Naive thymus-derived CD8-positive, alpha-beta T cell (primary cell): ENCODE measurements around the gene KCNN3. TPM values are rescaled to one million over a fixed set of nuclear protein-coding genes. Genes with fewer than 3 reads are reported as not detected.

Source experiments
- ATAC-seq, 2 donors: fragments of 150-1000 bp; cut with Tn5 transposase in 1 of 2; sonication (Bioruptor Pico), chemical (Tn5 transposase) in 1 of 2; 1 replicate in 1 of 2; 2 replicates in 1 of 2; pipeline ENCODE4 v1.10.0; 2021; ENCODE audit warnings: mild to moderate bottlenecking in 2 of 2, moderate library complexity in 2 of 2
- POLR2A ChIA-PET: fragments of 350-600 bp; sonication (Branson Sonifier 250); formaldehyde crosslinking; loops from one replicate; lab custom pipeline; 2021; ENCODE audit warnings: antibody characterized with exemption; lab: Charles Lee
- DNase-seq, 10 donors: peaks; one replicate each; pipeline versions ENCODE4 v3.0.0 to v3.0.0-alpha.2; 2020 to 2022
- H3K27ac Mint-ChIP-seq, 10 donors: one replicate each; pipeline ENCODE4 v1.8.0; 2020 to 2022; ENCODE audit warnings: mild to moderate bottlenecking in 10 of 10, mixed read lengths in 10 of 10, moderate library complexity in 4 of 10, inconsistent platforms in 1 of 10
- H3K27me3 Mint-ChIP-seq, 5 donors: one replicate each; pipeline ENCODE4 v1.8.0; 2021 to 2022; ENCODE audit warnings: mixed read lengths in 5 of 5
- H3K36me3 Mint-ChIP-seq, 3 donors: one replicate each; pipeline ENCODE4 v1.8.0; 2020 to 2022; ENCODE audit warnings: mixed read lengths in 3 of 3, mild to moderate bottlenecking in 2 of 3, inconsistent platforms in 1 of 3
- H3K4me1 Mint-ChIP-seq, 4 donors: one replicate each; pipeline ENCODE4 v1.8.0; 2021 to 2022; ENCODE audit warnings: mixed read lengths in 4 of 4
- H3K4me3 Mint-ChIP-seq, 10 donors: one replicate each; pipeline ENCODE4 v1.8.0; 2020 to 2022; ENCODE audit warnings: mild to moderate bottlenecking in 10 of 10, mixed read lengths in 10 of 10, moderate library complexity in 6 of 10, inconsistent platforms in 1 of 10
- H3K9me3 Mint-ChIP-seq, 9 donors: one replicate each; pipeline ENCODE4 v1.8.0; 2020 to 2022; ENCODE audit warnings: mixed read lengths in 9 of 9, mild to moderate bottlenecking in 3 of 9, inconsistent platforms in 1 of 9, moderate library complexity in 1 of 9
- polyA plus RNA-seq, 3 donors: library from polyadenylated mRNA; unstranded; fragments of 300-500 nt; fragmentation: Illumina TruSeq; gene quantifications; one replicate each; pipeline ENCODE4 v1.2.3, GENCODE V29; 2021
- total RNA-seq, 8 experiments: library from RNA in 2 of 8; stranded (reverse) in 2 of 8; gene quantifications; one replicate each; pipeline ENCODE4 v1.2.3 and lab custom pipeline; 2021 to 2026

KCNN3 gene
- total and polyA plus RNA-seq, 5 experiments from 2014 or later: 0.08 TPM; not detected in 4

DNA sequence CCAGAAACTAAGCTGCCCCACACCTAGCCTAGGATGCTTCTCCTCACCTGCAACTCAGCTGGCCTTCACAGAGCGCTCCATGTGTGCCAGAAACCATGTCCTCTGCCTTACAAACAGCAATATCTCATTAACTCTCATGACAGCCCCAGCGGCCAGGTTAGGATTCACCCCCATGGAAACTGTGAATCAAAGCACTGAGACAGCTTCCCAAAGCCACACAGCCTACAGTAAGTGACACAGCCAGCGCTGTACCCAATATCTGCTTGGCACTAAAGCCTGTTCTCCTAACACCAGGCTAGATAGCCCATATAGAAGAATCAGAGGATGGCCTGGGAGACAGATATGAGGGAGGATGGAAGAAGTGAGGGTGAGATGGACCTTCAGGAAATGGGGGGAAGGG is 13.5 kb downstream of the KCNN3 start:
- no peaks in the 10 kb centered on the region for H3K36me3 Mint-ChIP-seq
- ATAC-seq: no peak
- H3K9me3 Mint-ChIP-seq: no peaks in the 10 kb centered on the region
- POLR2A ChIA-PET: no interaction called here
- H3K27me3 Mint-ChIP-seq: peaks cover 0 to 5% (median 3%) of the 10 kb centered on the region in 5 donors
- DNase-seq: no peak
- H3K27ac Mint-ChIP-seq: peak overlapping the region in 1 of 10 donors; percentile 63
- H3K4me1 Mint-ChIP-seq: peaks cover 0 to 16% (median 0%) of the 10 kb centered on the region in 4 donors
- no peak overlapping the region for H3K4me3 Mint-ChIP-seq

GRCh38 chr1:154856049-154856448 is 14.0 kb downstream of the KCNN3 start:
- Mint-ChIP-seq H3K27me3 (peaks cover 0 to 3% (median 2%) of the 10 kb centered on the region in 5 donors), H3K27ac (peak overlapping the region in 1 of 10 donors; percentile 63), H3K4me3 (no peak overlapping the region), H3K4me1 (peaks cover 0 to 12% (median 0%) of the 10 kb centered on the region in 4 donors), H3K9me3 (no peaks in the 10 kb centered on the region), H3K36me3 (no peaks in the 10 kb centered on the region)
- POLR2A ChIA-PET: interaction anchor here (1.0 kb wide), 1 partner anchor 105 kb away, joined by 3 read pairs; the partner anchor contains the start of gene PYGO2
- ATAC-seq (no peak), DNase-seq (no peak)

DNA sequence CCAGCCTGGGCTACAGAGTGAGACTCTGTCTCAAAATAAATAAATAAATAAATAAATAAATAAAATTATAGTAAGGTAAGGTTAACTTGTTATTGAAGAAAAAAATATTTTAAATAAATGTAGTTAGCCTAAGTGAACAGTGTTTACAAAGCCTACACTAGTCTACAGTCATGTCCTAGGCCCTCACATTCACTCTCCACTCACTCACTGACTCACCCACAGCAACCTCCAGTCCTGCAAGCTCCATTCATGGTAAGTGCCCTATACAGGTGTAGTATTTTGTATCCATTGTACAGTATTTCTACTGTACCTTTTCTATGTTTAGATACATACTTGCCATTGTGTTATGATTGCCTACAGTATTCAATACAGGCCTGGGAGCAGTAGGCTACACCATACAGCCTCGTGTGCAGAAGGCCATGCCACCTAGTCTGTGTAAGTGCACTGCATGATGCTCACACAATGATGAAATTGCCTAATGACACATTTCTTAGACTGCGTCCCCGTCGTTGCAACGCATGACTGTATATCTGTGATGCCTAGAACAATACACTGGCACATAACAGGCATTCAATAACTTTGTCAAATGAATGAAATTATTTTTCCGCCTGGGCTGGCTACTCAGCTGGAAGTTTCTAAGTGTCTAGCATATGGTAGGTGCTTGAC is 14.8 kb downstream of the KCNN3 start:
- H3K9me3 Mint-ChIP-seq: no peaks in the 10 kb centered on the region
- H3K4me3 Mint-ChIP-seq: no peak overlapping the region
- ATAC-seq: no peak

DNA sequence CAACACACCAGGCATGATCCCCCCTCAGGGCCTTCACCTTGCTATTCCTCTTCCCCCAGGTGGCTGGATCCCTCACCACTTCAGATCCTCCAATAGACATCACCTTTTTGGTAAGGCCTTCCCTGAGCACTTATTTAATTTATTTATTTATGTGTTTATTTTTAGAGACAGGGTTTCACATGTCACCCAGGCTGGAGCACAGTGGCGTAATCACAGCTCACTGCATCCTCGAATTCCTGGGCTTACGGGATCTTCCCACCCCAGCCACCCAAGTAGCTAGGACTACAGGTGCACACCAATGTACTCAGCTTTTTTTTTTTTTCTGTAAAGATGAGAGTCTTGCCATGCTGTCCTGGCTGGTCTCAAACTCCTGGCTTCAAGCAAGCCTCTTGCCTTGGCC is 17.2 kb downstream of the KCNN3 start:
- Mint-ChIP-seq H3K4me3 (no peak overlapping the region), H3K4me1 (peaks cover 0 to 8% (median 0%) of the 10 kb centered on the region in 4 donors), H3K27ac (peak overlapping the region in 1 of 10 donors; percentile 29), H3K36me3 (no peaks in the 10 kb centered on the region), H3K27me3 (peaks cover 0 to 6% (median 0%) of the 10 kb centered on the region in 5 donors), H3K9me3 (no peaks in the 10 kb centered on the region)
- DNase-seq: no peak
- ATAC-seq: no peak
- POLR2A ChIA-PET: no interaction called here

More for the DNA sequence above, 14.8 kb downstream of the KCNN3 start:
- no peak overlapping the region for H3K27ac Mint-ChIP-seq
- H3K36me3 Mint-ChIP-seq: no peaks in the 10 kb centered on the region
- peaks cover 0 to 3% (median 1%) of the 10 kb centered on the region in 5 donors for H3K27me3 Mint-ChIP-seq
- no peak for DNase-seq
- POLR2A ChIA-PET: interaction anchor here (1.0 kb wide), 1 partner anchor 106 kb away, joined by 3 read pairs; the partner anchor contains the start of gene PYGO2
- H3K4me1 Mint-ChIP-seq: peaks cover 0 to 8% (median 0%) of the 10 kb centered on the region in 4 donors

DNA sequence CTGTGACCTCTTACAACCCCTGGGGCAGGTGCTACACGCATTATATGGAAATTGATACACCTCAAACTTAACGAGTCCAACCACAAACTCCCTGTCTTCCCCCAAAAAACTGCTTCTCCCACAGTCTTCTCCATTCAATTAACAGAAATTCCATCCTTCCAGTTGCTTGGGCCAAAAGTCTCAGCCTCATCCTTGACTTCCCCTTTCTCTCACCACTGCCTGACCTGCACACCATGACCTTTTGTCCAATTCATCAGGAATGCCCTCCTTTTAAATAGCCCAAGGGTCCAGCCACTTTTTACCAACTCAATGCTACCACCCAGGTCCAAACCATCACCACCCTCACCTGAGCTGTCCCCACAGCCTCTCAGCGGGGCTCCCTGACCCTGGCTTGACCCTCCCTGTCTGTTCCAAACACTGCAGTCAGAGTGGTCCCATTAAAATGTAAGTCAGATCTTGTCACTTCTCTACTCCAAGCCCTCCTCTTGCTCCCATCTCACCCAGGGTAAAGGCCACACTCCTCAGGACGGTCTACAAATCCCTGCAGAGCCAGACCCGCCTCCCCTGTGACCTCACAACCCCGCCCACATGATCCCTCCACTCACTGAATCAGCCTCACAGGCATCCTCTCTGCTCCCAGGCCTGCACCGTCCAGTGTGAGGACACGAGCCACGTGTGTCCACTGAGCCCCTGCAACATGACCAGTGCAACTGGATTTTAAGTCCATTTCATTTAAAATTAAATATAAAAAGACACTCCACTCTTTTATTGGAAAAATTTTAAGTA is 18.5 kb downstream of the KCNN3 start:
- POLR2A ChIA-PET: no interaction called here
- Mint-ChIP-seq H3K9me3 (no peaks in the 10 kb centered on the region), H3K27me3 (peaks cover 0 to 6% (median 0%) of the 10 kb centered on the region in 5 donors), H3K4me1 (peaks cover 0 to 8% (median 0%) of the 10 kb centered on the region in 4 donors), H3K27ac (no peak overlapping the region), H3K36me3 (no peaks in the 10 kb centered on the region), H3K4me3 (no peak overlapping the region)
- DNase-seq: no peak
- ATAC-seq: no peak

GRCh38 chr1:154849645-154850131 is 20.4 kb downstream of the KCNN3 start:
- DNase-seq (no peak), ATAC-seq (no peak)
- Mint-ChIP-seq H3K4me1 (peaks cover 0 to 10% (median 3%) of the 10 kb centered on the region in 4 donors), H3K27me3 (peaks cover 0 to 6% (median 0%) of the 10 kb centered on the region in 5 donors), H3K9me3 (no peaks in the 10 kb centered on the region), H3K27ac (peak overlapping the region in 2 of 10 donors; percentile 22 to 48), H3K36me3 (no peaks in the 10 kb centered on the region), H3K4me3 (no peak overlapping the region)
- POLR2A ChIA-PET: no interaction called here

DNA sequence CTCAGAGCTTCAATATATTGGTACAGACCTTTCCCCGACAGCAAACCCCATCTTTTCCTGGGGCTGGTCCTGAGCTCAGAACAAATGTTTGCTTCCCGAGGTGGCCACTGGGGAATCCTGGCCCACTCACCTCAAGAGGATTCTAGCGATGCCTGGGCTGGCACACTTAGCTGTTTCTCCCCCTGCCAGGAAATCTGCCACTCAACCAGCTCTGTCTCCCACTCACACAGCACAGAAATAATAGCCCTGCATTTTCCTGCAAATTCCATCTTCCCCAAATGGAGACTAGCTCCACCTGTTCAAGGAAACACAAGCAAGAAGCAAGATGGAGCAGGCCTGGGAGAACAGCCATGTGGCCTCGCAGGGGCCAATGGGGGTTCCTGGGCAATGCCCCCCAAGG is 21.1 kb downstream of the KCNN3 start:
- ATAC-seq (no peak), DNase-seq (no peak)
- H3K4me3 Mint-ChIP-seq: no peak overlapping the region
- H3K9me3 Mint-ChIP-seq: no peaks in the 10 kb centered on the region
- POLR2A ChIA-PET: no interaction called here
- H3K27me3 Mint-ChIP-seq: peaks cover 0 to 6% (median 0%) of the 10 kb centered on the region in 5 donors
- peaks cover 0 to 10% (median 3%) of the 10 kb centered on the region in 4 donors for H3K4me1 Mint-ChIP-seq
- H3K36me3 Mint-ChIP-seq: no peaks in the 10 kb centered on the region
- peak overlapping the region in 1 of 10 donors; percentile 19 for H3K27ac Mint-ChIP-seq

GRCh38 chr1:154847891-154848290 is 22.2 kb downstream of the KCNN3 start:
- H3K4me3 Mint-ChIP-seq: no peak overlapping the region
- H3K27me3 Mint-ChIP-seq: peaks cover 0 to 6% (median 0%) of the 10 kb centered on the region in 5 donors
- H3K9me3 Mint-ChIP-seq: no peaks in the 10 kb centered on the region
- H3K36me3 Mint-ChIP-seq: no peaks in the 10 kb centered on the region
- no peak overlapping the region for H3K27ac Mint-ChIP-seq
- DNase-seq (no peak), ATAC-seq (no peak)
- POLR2A ChIA-PET: no interaction called here
- H3K4me1 Mint-ChIP-seq: peaks cover 0 to 10% (median 3%) of the 10 kb centered on the region in 4 donors

GRCh38 chr1:154846565-154847442 is 23.3 kb downstream of the KCNN3 start:
- Mint-ChIP-seq H3K9me3 (no peaks in the 10 kb centered on the region), H3K27ac (no peak overlapping the region), H3K4me1 (peaks cover 0 to 10% (median 3%) of the 10 kb centered on the region in 4 donors), H3K4me3 (no peak overlapping the region), H3K36me3 (no peaks in the 10 kb centered on the region), H3K27me3 (peaks cover 0 to 6% (median 0%) of the 10 kb centered on the region in 5 donors)
- POLR2A ChIA-PET: no interaction called here
- ATAC-seq (no peak), DNase-seq (no peak)

DNA sequence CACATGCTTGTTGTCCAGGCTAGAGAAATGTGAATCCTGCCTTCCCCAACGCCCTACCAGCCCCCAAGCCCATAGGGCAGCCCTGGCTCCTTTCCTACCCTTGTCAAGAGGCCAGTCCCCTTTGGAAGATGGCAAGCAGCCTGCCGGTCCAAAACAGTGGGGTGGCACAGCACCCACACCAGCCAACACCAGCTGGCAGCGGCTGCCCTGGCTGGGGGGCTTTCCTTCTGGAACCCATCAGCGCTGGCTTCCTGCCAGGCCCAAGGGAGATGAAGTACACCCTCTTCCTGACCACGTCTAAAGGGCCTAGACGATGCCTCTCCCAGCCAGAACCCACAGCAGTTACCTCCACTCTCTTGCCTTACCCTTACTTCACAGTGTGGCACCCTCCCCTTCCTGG is 24.2 kb downstream of the KCNN3 start:
- H3K4me3 Mint-ChIP-seq: no peak overlapping the region
- H3K4me1 Mint-ChIP-seq: peaks cover 0 to 10% (median 3%) of the 10 kb centered on the region in 4 donors
- no peaks in the 10 kb centered on the region for H3K9me3 Mint-ChIP-seq
- H3K36me3 Mint-ChIP-seq: no peaks in the 10 kb centered on the region
- peaks cover 0 to 6% (median 0%) of the 10 kb centered on the region in 5 donors for H3K27me3 Mint-ChIP-seq
- ATAC-seq: no peak
- no peak for DNase-seq
- POLR2A ChIA-PET: no interaction called here
- H3K27ac Mint-ChIP-seq: peak overlapping the region in 2 of 10 donors; percentile 25 to 32

DNA sequence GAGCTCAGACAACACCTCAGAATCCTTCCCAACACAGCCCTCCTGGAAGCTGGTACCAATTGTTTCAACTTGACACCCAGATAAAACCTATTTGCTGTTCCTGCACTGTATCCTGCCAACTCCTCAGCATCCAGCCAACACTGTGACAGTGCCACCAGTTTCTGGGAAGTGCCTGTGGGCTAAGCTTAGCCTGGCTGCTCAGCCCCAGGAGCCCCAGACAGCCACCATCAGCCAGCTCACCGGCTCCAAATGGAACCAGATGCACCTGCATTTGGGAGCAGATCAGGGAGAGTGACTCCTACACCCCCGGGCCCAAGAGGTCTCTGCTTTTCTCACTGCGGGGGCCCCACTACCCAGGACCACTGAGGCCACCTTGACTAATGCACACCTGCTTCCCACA is 24.9 kb downstream of the KCNN3 start:
- H3K27me3 Mint-ChIP-seq: peaks cover 0 to 6% (median 0%) of the 10 kb centered on the region in 5 donors
- no peak for ATAC-seq
- H3K27ac Mint-ChIP-seq: peak overlapping the region in 3 of 10 donors; percentile 25 to 81 (median 32)
- H3K4me3 Mint-ChIP-seq: no peak overlapping the region
- no peaks in the 10 kb centered on the region for H3K36me3 Mint-ChIP-seq
- POLR2A ChIA-PET: interaction anchor here (0.7 kb wide), 1 partner anchor 30 kb away, joined by 3 read pairs; no protein-coding TSS in a partner anchor
- peaks cover 0 to 10% (median 4%) of the 10 kb centered on the region in 4 donors for H3K4me1 Mint-ChIP-seq
- no peaks in the 10 kb centered on the region for H3K9me3 Mint-ChIP-seq
- no peak for DNase-seq

GRCh38 chr1:154844297-154844681 is 25.8 kb downstream of the KCNN3 start:
- POLR2A ChIA-PET: no interaction called here
- Mint-ChIP-seq H3K9me3 (no peaks in the 10 kb centered on the region), H3K4me3 (no peak overlapping the region), H3K27me3 (peaks cover 0 to 6% (median 0%) of the 10 kb centered on the region in 5 donors), H3K27ac (no peak overlapping the region), H3K36me3 (no peaks in the 10 kb centered on the region), H3K4me1 (peaks cover 0 to 9% (median 4%) of the 10 kb centered on the region in 4 donors)
- no peak for DNase-seq
- ATAC-seq: no peak
